ENCODE measurements around the gene SPOCD1.

- TF ChIP-seq CTCF (IDR thresholded peaks at IDR 0.05) = no peak
- no peak for TF ChIP-seq POLR2AphosphoS5 (IDR thresholded peaks at IDR 0.05; ENCODE audit: low read depth, low read length)
- no peak for TF ChIP-seq REST (IDR thresholded peaks at IDR 0.05; ENCODE audit: insufficient read depth in 1 of 2, low read depth in 2 of 2, low read length in 1 of 2)
- TF ChIP-seq SIN3A (IDR thresholded peaks at IDR 0.05; ENCODE audit: borderline replicate concordance, insufficient read depth, low read depth, low read length) = no peak
Measured at GRCh38 chr1:31781138-31781755, 34.6 kb downstream of the SPOCD1 start.

Data from Panc1 (cell line).